B cell (primary cell): ENCODE data around the gene AP3B2. TPM values are rescaled to one million over a fixed set of nuclear protein-coding genes. Genes with fewer than 3 reads are reported as not detected.
A peak's percentile ranks its signal among the peaks of the same experiment; 100 is the strongest.

Experiments
- ATAC-seq: fragments of 200-7000 bp; cut with Tn5 transposase; one replicate; pipeline ENCODE4 v1.10.0; 2021; ENCODE audit warnings: low read depth, mild to moderate bottlenecking, moderate number of reproducible peaks, moderate library complexity
- CTCF ChIA-PET: fragments of 350-600 bp; sonication (Branson Sonifier 250); formaldehyde crosslinking; loops from one replicate; lab custom pipeline; 2021; ENCODE audit warnings: antibody characterized with exemption, inconsistent platforms; lab: Charles Lee
- POLR2A ChIA-PET: fragments of 350-600 bp; sonication (Branson Sonifier 250); formaldehyde crosslinking; loops from one replicate; lab custom pipeline; 2021; ENCODE audit warnings: antibody characterized with exemption; lab: Charles Lee
- DNase-seq: peaks from one replicate; pipeline ENCODE4 v3.0.0; 2013
- H2AFZ ChIP-seq: 2 replicates; pipeline ENCODE4 v1.6.1; 2012; ENCODE audit warnings: mild to moderate bottlenecking, low read depth, low read length; ENCODE audit not compliant: insufficient read depth, poor library complexity, severe bottlenecking
- H3K27ac ChIP-seq, 2 donors: 1 replicate in 1 of 2; 2 replicates in 1 of 2; pipeline ENCODE4 v1.5.1; 2012 to 2013; ENCODE audit warnings: low read length in 2 of 2, mild to moderate bottlenecking in 2 of 2, moderate library complexity in 1 of 2
- H3K27me3 ChIP-seq, 4 experiments: fragments of 200-600 bp in 1 of 4; sonication (generic) in 1 of 4; replicated peaks in 1 of 4; 1 replicate in 2 of 4; 2 replicates in 2 of 4; pipeline versions ENCODE4 v1.6.1 to v1.7.0; 2013 to 2016; ENCODE audit warnings: low read length in 3 of 4, mild to moderate bottlenecking in 2 of 4, mixed read lengths in 1 of 4, moderate library complexity in 1 of 4; ENCODE audit not compliant: insufficient read depth in 4 of 4, control insufficient read depth in 3 of 4; ENCODE audit errors: control extremely low read depth in 1 of 4
- H3K36me3 ChIP-seq, 2 experiments: replicated peaks in 1 of 2; 1 replicate in 1 of 2; 2 replicates in 1 of 2; pipeline versions ENCODE4 v1.6.1 to v1.7.1; 2013; ENCODE audit warnings: low read length in 1 of 2; ENCODE audit not compliant: insufficient read depth in 2 of 2, control insufficient read depth in 1 of 2; ENCODE audit errors: control extremely low read depth in 1 of 2, extremely low read depth in 1 of 2
- H3K4me1 ChIP-seq, 2 donors: fragments of 200-600 bp in 1 of 2; sonication (generic) in 1 of 2; 1 replicate in 1 of 2; 2 replicates in 1 of 2; pipeline versions ENCODE4 v1.5.1 to v1.6.1; 2013 to 2017; ENCODE audit warnings: low read length in 2 of 2; ENCODE audit not compliant: control insufficient read depth in 2 of 2, insufficient read depth in 2 of 2
- H3K4me2 ChIP-seq: replicated peaks from 2 replicates; pipeline ENCODE3; 2012; ENCODE audit warnings: mild to moderate bottlenecking, low read depth, low read length; ENCODE audit not compliant: poor library complexity, severe bottlenecking
- H3K4me3 ChIP-seq, 5 experiments: fragments of 200-600 bp in 1 of 5; sonication (generic) in 1 of 5; 1 replicate in 3 of 5; 2 replicates in 2 of 5; pipeline versions ENCODE4 v1.5.1 to v1.7.0; 2011 to 2016; ENCODE audit warnings: low read length in 4 of 5, mild to moderate bottlenecking in 4 of 5, low read depth in 2 of 5, control low read depth in 1 of 5, moderate library complexity in 1 of 5; ENCODE audit not compliant: insufficient read depth in 1 of 5; ENCODE audit errors: control extremely low read depth in 1 of 5, extremely low read depth in 1 of 5
- H3K79me2 ChIP-seq: fragments of 200-600 bp; sonication (generic); one replicate; pipeline ENCODE4 v1.6.0; 2016; ENCODE audit warnings: low read length; ENCODE audit not compliant: control insufficient read depth, insufficient read depth
- H3K9ac ChIP-seq: fragments of 200-600 bp; sonication (generic); 2 replicates; pipeline ENCODE4 v1.6.1; 2017; ENCODE audit warnings: mild to moderate bottlenecking, low read length, moderate library complexity
- H3K9me3 ChIP-seq, 3 donors: one replicate each; pipeline versions ENCODE4 v1.6.1 to v1.7.1; 2013; ENCODE audit warnings: low read length in 2 of 3; ENCODE audit not compliant: control insufficient read depth in 2 of 3, insufficient read depth in 1 of 3; ENCODE audit errors: control extremely low read depth in 1 of 3
- H4K20me1 ChIP-seq: 2 replicates; pipeline ENCODE4 v1.6.0; 2012; ENCODE audit warnings: mild to moderate bottlenecking, low read length; ENCODE audit not compliant: insufficient read depth, control insufficient read depth, poor library complexity, severe bottlenecking
- H3K27ac Mint-ChIP-seq: one replicate; pipeline ENCODE4 v1.8.0; 2021; ENCODE audit warnings: mixed read lengths
- H3K27me3 Mint-ChIP-seq: one replicate; pipeline ENCODE4 v1.8.0; 2021; ENCODE audit warnings: mixed read lengths
- H3K4me1 Mint-ChIP-seq: one replicate; pipeline ENCODE4 v1.8.0; 2021; ENCODE audit warnings: mixed read lengths
- H3K4me3 Mint-ChIP-seq: one replicate; pipeline ENCODE4 v1.8.0; 2021; ENCODE audit warnings: mixed read lengths
- H3K9me3 Mint-ChIP-seq: one replicate; pipeline ENCODE4 v1.8.0; 2022; ENCODE audit warnings: mixed read lengths; ENCODE audit not compliant: insufficient read depth
- EZH2 ChIP-seq: IDR thresholded peaks from 2 replicates; pipeline ENCODE4 v1.6.1; 2012; ENCODE audit warnings: borderline replicate concordance, low read depth, mild to moderate bottlenecking, moderate library complexity, low read length; ENCODE audit not compliant: insufficient read depth, poor library complexity, severe bottlenecking
- WGBS: methylation state at CpG from one replicate; pipeline ENCODE4 v1.1.5; 2013; ENCODE audit warnings: missing lambda C conversion rate; ENCODE audit not compliant: insufficient coverage; 5-methylcytosine and 5-hydroxymethylcytosine counted together
- intact Hi-C: fragments of 100-400 bp; cut with micrococcal nuclease; formaldehyde crosslinking; loops from one replicate; pipeline ENCODE4 v1.10.0; 2022
- polyA plus RNA-seq: library from polyadenylated mRNA; depleted of rRNA; stranded (reverse); fragments of >200 nt; gene quantifications from 2 replicates; pipeline ENCODE4 v1.2.3, GENCODE V29; 2012
- total RNA-seq, 2 donors: library from RNA; stranded (reverse); fragments of 120-200 nt in 1 of 2; gene quantifications; 1 replicate in 1 of 2; 2 replicates in 1 of 2; pipeline versions ENCODE4 v1.2.3 to v1.2.4, GENCODE V29; 2013 to 2022
- TF ChIP-seq, protein P1 (sequence below): fragments of 200-600 bp; IDR thresholded peaks from one replicate; pipeline ENCODE4 v1.8.0; 2022; ENCODE audit warnings: antibody characterized with exemption, mild to moderate bottlenecking

AP3B2 gene
- total and polyA plus RNA-seq, 2 donors (not counting 1 experiment from before 2014, with no cell fraction given), result 0.15 to 0.37 TPM

DNA sequence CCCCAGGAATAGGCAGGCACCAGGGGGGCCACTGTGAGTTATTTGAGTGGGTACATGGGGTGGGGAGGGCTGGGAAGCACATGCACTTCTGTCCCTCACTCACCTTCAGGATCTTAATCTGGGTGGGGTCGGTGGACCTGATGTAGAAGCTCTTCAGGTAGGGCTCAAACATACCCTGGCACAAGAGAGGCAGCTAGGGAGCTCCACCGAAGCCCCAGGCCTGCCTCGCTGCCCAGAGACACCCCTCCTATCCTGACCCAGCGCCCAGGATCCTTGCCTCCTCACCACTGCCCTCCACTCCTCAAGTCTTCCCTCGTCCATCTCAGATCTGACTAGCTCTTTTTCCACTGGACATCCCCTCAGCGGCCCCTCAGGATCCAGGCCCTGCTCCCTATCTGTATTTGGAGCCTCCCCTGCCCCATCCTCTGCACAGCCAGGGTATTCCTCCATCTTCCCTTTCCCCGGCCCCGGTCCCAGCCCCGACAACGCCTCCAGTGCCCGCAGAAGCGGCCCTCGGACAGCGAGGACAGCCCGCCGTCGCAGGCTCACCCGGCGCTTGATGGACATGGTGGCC, 30.0 kb downstream of the AP3B2 start:
- Histone ChIP-seq H3K4me1 (peaks cover 14 to 15% of the 10 kb centered on the region in 2 donors), H3K27ac (no peak overlapping the region), H4K20me1 (no peaks in the 10 kb centered on the region), H3K4me2 (peak overlapping the region; percentile 92), H3K4me3 (peak overlapping the region in 4 of 5 experiments; percentile 61 to 84 (median 72)), H3K36me3 (no peaks in the 10 kb centered on the region), H3K9ac (peak overlapping the region; percentile 82), H3K9me3 (peaks cover 0 to 16% (median 0%) of the 10 kb centered on the region in 3 donors), H2AFZ (peak overlapping the region; percentile 92), H3K27me3 (peaks cover 0 to 21% (median 6%) of the 10 kb centered on the region in 4 experiments), H3K79me2 (no peaks in the 10 kb centered on the region)
- peak; percentile 4 for ATAC-seq
- DNase-seq, result peak; percentile 21
- intact Hi-C loops, result loop anchor here (1.0 kb wide), 4 partner anchors 30 to 332 kb away; partner anchors contain the start of genes AP3B2, C15orf40 and RPS17
- CTCF ChIA-PET, result no interaction called here
- Mint-ChIP-seq H3K4me1 (peaks cover 12% of the 10 kb centered on the region), H3K27me3 (peaks cover 6% of the 10 kb centered on the region), H3K27ac (peak overlapping the region; percentile 20), H3K9me3 (no peaks in the 10 kb centered on the region), H3K4me3 (peak overlapping the region; percentile 92)
- 43% methylated on average over 18 of the region's 19 CpGs for WGBS
- TF ChIP-seq EZH2, result no peak
- TF ChIP-seq, protein P1, sequence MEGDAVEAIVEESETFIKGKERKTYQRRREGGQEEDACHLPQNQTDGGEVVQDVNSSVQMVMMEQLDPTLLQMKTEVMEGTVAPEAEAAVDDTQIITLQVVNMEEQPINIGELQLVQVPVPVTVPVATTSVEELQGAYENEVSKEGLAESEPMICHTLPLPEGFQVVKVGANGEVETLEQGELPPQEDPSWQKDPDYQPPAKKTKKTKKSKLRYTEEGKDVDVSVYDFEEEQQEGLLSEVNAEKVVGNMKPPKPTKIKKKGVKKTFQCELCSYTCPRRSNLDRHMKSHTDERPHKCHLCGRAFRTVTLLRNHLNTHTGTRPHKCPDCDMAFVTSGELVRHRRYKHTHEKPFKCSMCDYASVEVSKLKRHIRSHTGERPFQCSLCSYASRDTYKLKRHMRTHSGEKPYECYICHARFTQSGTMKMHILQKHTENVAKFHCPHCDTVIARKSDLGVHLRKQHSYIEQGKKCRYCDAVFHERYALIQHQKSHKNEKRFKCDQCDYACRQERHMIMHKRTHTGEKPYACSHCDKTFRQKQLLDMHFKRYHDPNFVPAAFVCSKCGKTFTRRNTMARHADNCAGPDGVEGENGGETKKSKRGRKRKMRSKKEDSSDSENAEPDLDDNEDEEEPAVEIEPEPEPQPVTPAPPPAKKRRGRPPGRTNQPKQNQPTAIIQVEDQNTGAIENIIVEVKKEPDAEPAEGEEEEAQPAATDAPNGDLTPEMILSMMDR, result no peak
- POLR2A ChIA-PET, result no interaction called here

DNA sequence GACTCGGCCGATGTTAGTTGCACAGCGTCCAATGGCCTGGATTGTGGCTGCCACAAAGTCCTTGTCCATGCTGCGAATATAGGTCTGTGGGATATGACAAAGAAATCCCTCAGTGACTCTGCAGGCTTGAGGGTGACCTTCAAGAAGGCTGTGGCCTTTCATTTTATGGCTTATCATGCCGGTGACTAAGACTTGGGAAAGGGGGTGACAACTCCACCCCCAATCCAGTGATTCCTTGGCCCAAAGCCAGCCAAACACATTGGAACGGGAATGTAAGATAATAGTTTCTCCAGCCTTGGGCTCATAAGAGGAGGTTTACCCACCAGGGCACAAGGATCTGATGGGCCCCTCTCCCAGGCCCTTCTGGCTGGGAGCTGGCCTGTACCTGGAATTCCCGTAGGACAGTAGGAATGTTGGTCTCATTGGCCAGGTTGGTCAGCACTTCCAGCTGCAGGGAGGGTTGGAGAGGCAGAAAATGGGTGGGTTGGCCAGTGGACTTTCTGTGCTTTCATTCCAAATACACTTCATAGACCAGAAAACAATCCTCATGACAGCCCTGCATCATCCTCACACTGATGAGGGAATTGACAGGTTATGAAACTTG, 31.9 kb downstream of the AP3B2 start:
- H4K20me1 ChIP-seq, result no peaks in the 10 kb centered on the region
- no peak overlapping the region for H3K27ac ChIP-seq
- no peak overlapping the region for H3K9ac ChIP-seq
- intact Hi-C loops, result no loop called here
- POLR2A ChIA-PET, result no interaction called here
- Mint-ChIP-seq H3K4me1 (peaks cover 12% of the 10 kb centered on the region), H3K27ac (no peak overlapping the region), H3K27me3 (peaks cover 3% of the 10 kb centered on the region), H3K4me3 (no peak overlapping the region), H3K9me3 (no peaks in the 10 kb centered on the region)
- ATAC-seq (no peak), DNase-seq (no peak)
- H3K79me2 ChIP-seq, result no peaks in the 10 kb centered on the region
- no peak overlapping the region for H2AFZ ChIP-seq
- TF ChIP-seq EZH2, result no peak
- TF ChIP-seq, protein P1, result no peak
- no peak overlapping the region for H3K4me3 ChIP-seq
- H3K9me3 ChIP-seq, result peaks cover 0 to 16% (median 0%) of the 10 kb centered on the region in 3 donors
- H3K4me1 ChIP-seq, result peaks cover 14 to 15% of the 10 kb centered on the region in 2 donors
- 90% methylated on average over 4 of the region's 7 CpGs for WGBS
- peaks cover 0 to 21% (median 6%) of the 10 kb centered on the region in 4 experiments for H3K27me3 ChIP-seq
- H3K36me3 ChIP-seq, result no peaks in the 10 kb centered on the region
- H3K4me2 ChIP-seq, result no peak overlapping the region
- CTCF ChIA-PET, result no interaction called here
